OCI-LY7 (cell line): ENCODE results near the gene FGF7. TPM values are rescaled to one million over a fixed set of nuclear protein-coding genes. Genes with fewer than 3 reads are reported as not detected.

Experiments
- BruUV-seq: library from RNA; stranded (reverse); fragments of 400-500 nt; replicated peaks from 2 replicates; lab custom pipeline; 2021; lab: Mats Ljungman, UMichigan
- CTCF ChIA-PET: fragments of 300-600 bp; sonication (Branson Sonifier 250); formaldehyde crosslinking; loops from one replicate; lab custom pipeline; 2022; ENCODE audit warnings: antibody characterized with exemption; ENCODE audit not compliant: unreplicated experiment; lab: Charles Lee
- POLR2A ChIA-PET: fragments of 300-600 bp; sonication (Branson Sonifier 250); formaldehyde crosslinking; loops from one replicate; lab custom pipeline; 2022; ENCODE audit warnings: antibody characterized with exemption; lab: Charles Lee
- DNase-seq: peaks from one replicate; pipeline ENCODE4 v3.0.0-alpha.2; 2015; ENCODE audit warnings: low spot score
- H2AFZ ChIP-seq: fragments of 200-600 bp; sonication (generic), shearing (Covaris generic); 2 replicates; pipeline ENCODE4 v1.6.1; 2014; ENCODE audit warnings: mild to moderate bottlenecking, antibody characterized with exemption, low read length, moderate library complexity
- H3K27ac ChIP-seq: fragments of 200-600 bp; sonication (generic); 2 replicates; pipeline ENCODE4 v1.5.1; 2014; ENCODE audit warnings: mixed run types, low read depth, mild to moderate bottlenecking, moderate library complexity, low read length, inconsistent platforms; ENCODE audit not compliant: poor library complexity, severe bottlenecking
- H3K36me3 ChIP-seq: fragments of 200-600 bp; sonication (generic); 2 replicates; pipeline ENCODE4 v1.6.1; 2014; ENCODE audit warnings: mild to moderate bottlenecking, antibody characterized with exemption, low read length, moderate library complexity, mixed read lengths; ENCODE audit not compliant: insufficient read depth
- H3K4me1 ChIP-seq: fragments of 200-600 bp; sonication (generic); 2 replicates; pipeline ENCODE4 v1.5.1; 2014; ENCODE audit warnings: mild to moderate bottlenecking, low read length; ENCODE audit not compliant: insufficient read depth, poor library complexity, severe bottlenecking
- H3K4me2 ChIP-seq: fragments of 200-600 bp; sonication (generic); 2 replicates; pipeline ENCODE4 v1.6.1; 2014; ENCODE audit warnings: mild to moderate bottlenecking, low read length
- H3K4me3 ChIP-seq: fragments of 200-600 bp; sonication (generic); 2 replicates; pipeline ENCODE4 v1.5.1; 2014; ENCODE audit warnings: mild to moderate bottlenecking, low read depth, low read length; ENCODE audit not compliant: poor library complexity, severe bottlenecking
- H3K79me2 ChIP-seq: fragments of 200-600 bp; sonication (generic); 2 replicates; pipeline ENCODE4 v1.6.1; 2016; ENCODE audit warnings: low read depth, mild to moderate bottlenecking, low read length, moderate library complexity, mixed read lengths; ENCODE audit not compliant: insufficient read depth
- H3K9me2 ChIP-seq: fragments of 200-600 bp; sonication (generic); 2 replicates; pipeline ENCODE4 v1.6.1; 2016; ENCODE audit warnings: mild to moderate bottlenecking, low read length, mixed read lengths; ENCODE audit not compliant: insufficient read depth
- H3K9me3 ChIP-seq: fragments of 200-600 bp; sonication (generic); 2 replicates; pipeline ENCODE4 v1.6.1; 2014; ENCODE audit warnings: mild to moderate bottlenecking, mixed run types, low read length, mixed read lengths
- H4K20me1 ChIP-seq: fragments of 200-600 bp; sonication (generic); 2 replicates; pipeline ENCODE4 v1.6.1; 2014; ENCODE audit warnings: mild to moderate bottlenecking, antibody characterized with exemption, low read length, moderate library complexity, mixed read lengths; ENCODE audit not compliant: insufficient read depth
- CTCF ChIP-seq: fragments of 200-600 bp; sonication (generic); conservative IDR thresholded peaks from 2 replicates; pipeline ENCODE4 v1.5.1; 2014; ENCODE audit warnings: mild to moderate bottlenecking, antibody characterized with exemption, low read length, moderate library complexity, mixed read lengths
- EZH2phosphoT487 ChIP-seq: fragments of 200-600 bp; sonication (generic); IDR thresholded peaks from 2 replicates; pipeline ENCODE4 v1.6.1; 2018; ENCODE audit warnings: low read depth, borderline replicate concordance, mild to moderate bottlenecking, mixed run types, antibody characterized with exemption, low read length, moderate library complexity, mixed read lengths
- intact Hi-C: fragments of 100-400 bp; cut with micrococcal nuclease; formaldehyde crosslinking; loops from one replicate; pipeline ENCODE4 v1.10.0; 2022; ENCODE audit not compliant: unreplicated experiment
- total RNA-seq, 2 experiments: library from RNA; depleted of rRNA in 1 of 2; stranded (reverse); fragments of >200 nt in 1 of 2; shearing (Covaris generic) in 1 of 2; gene quantifications; 2 replicates each; pipeline ENCODE4 v1.2.3, GENCODE V29; 2014 to 2022

The FGF7 gene
- total RNA-seq, 2 experiments from 2014 or later: not detected

- BruUV-seq: no TSS peak
- intact Hi-C loops: no loop called here
- ChIA-PET CTCF (no interaction called here), POLR2A (no interaction called here)
- no peak overlapping the region for H3K4me3 ChIP-seq
- H3K27ac ChIP-seq: no peak overlapping the region
- no peak overlapping the region for H2AFZ ChIP-seq
- H3K9me3 ChIP-seq: no peaks in the 10 kb centered on the region
- H3K79me2 ChIP-seq: no peaks in the 10 kb centered on the region
- H4K20me1 ChIP-seq: no peaks in the 10 kb centered on the region
- no peaks in the 10 kb centered on the region for H3K9me2 ChIP-seq
- no peak overlapping the region for H3K4me2 ChIP-seq
- no peak for DNase-seq
- no peak for TF ChIP-seq CTCF
- no peak for TF ChIP-seq EZH2phosphoT487
- H3K36me3 ChIP-seq: no peaks in the 10 kb centered on the region
- H3K4me1 ChIP-seq: no peaks in the 10 kb centered on the region
Measured at GRCh38 chr15:49415149-49415548, 7.9 kb upstream of the FGF7 start.

GRCh38 chr15:49415638-49416037 is 7.4 kb upstream of the FGF7 start:
- no peaks in the 10 kb centered on the region for H4K20me1 ChIP-seq
- intact Hi-C loops: no loop called here
- H3K4me1 ChIP-seq: no peaks in the 10 kb centered on the region
- H3K4me2 ChIP-seq: no peak overlapping the region
- BruUV-seq: no TSS peak
- DNase-seq: no peak
- H2AFZ ChIP-seq: no peak overlapping the region
- no peaks in the 10 kb centered on the region for H3K9me2 ChIP-seq
- no peak overlapping the region for H3K4me3 ChIP-seq
- POLR2A ChIA-PET: no interaction called here
- CTCF ChIA-PET: no interaction called here
- H3K36me3 ChIP-seq: no peaks in the 10 kb centered on the region
- H3K27ac ChIP-seq: no peak overlapping the region
- H3K9me3 ChIP-seq: no peaks in the 10 kb centered on the region
- H3K79me2 ChIP-seq: no peaks in the 10 kb centered on the region
- TF ChIP-seq CTCF (no peak), EZH2phosphoT487 (no peak)

- Histone ChIP-seq H3K36me3 (no peaks in the 10 kb centered on the region), H3K79me2 (no peaks in the 10 kb centered on the region), H4K20me1 (no peaks in the 10 kb centered on the region), H3K4me2 (no peak overlapping the region), H2AFZ (no peak overlapping the region), H3K9me2 (no peaks in the 10 kb centered on the region), H3K4me1 (no peaks in the 10 kb centered on the region), H3K4me3 (no peak overlapping the region), H3K9me3 (no peaks in the 10 kb centered on the region), H3K27ac (no peak overlapping the region)
- no peak for DNase-seq
- ChIA-PET CTCF (no interaction called here), POLR2A (interaction anchor here (0.6 kb wide), 1 partner anchor 524 kb away, joined by 3 read pairs; no protein-coding TSS in a partner anchor)
- intact Hi-C loops: no loop called here
- no TSS peak for BruUV-seq
- TF ChIP-seq CTCF (no peak), EZH2phosphoT487 (no peak)
Measured at GRCh38 chr15:49418811-49419210, 4.2 kb upstream of the FGF7 start.
